ENCODE data around the gene EWSR1.

The EWSR1 gene

DNA sequence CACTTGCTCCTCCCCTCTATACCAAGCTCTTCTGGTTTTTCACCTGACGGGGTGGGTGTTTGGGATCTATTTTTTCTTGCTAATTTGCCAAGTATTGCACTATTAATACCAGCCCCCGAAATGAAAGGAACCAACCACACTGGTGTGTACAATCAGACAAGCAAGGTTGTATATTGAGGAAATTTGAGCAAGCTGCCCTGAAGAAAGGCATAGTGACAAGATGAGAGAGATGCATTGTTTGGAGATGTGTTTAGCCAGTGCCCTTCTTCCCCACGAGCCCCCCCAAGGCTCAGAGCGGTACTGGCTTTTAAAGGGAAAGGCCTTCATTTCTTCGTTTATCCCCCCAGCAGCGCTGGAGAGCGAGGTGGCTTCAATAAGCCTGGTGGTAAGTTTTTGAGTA lies 23.1 kb downstream of the EWSR1 start:
- FAIRE-seq, result no peak
- TF ChIP-seq, protein P1, sequence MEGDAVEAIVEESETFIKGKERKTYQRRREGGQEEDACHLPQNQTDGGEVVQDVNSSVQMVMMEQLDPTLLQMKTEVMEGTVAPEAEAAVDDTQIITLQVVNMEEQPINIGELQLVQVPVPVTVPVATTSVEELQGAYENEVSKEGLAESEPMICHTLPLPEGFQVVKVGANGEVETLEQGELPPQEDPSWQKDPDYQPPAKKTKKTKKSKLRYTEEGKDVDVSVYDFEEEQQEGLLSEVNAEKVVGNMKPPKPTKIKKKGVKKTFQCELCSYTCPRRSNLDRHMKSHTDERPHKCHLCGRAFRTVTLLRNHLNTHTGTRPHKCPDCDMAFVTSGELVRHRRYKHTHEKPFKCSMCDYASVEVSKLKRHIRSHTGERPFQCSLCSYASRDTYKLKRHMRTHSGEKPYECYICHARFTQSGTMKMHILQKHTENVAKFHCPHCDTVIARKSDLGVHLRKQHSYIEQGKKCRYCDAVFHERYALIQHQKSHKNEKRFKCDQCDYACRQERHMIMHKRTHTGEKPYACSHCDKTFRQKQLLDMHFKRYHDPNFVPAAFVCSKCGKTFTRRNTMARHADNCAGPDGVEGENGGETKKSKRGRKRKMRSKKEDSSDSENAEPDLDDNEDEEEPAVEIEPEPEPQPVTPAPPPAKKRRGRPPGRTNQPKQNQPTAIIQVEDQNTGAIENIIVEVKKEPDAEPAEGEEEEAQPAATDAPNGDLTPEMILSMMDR (IDR thresholded peaks at IDR 0.05; ENCODE audit: insufficient read depth, missing control alignments), result no peak
- DNase-seq (ENCODE audit: insufficient read length, low spot score), result no peak

DNA sequence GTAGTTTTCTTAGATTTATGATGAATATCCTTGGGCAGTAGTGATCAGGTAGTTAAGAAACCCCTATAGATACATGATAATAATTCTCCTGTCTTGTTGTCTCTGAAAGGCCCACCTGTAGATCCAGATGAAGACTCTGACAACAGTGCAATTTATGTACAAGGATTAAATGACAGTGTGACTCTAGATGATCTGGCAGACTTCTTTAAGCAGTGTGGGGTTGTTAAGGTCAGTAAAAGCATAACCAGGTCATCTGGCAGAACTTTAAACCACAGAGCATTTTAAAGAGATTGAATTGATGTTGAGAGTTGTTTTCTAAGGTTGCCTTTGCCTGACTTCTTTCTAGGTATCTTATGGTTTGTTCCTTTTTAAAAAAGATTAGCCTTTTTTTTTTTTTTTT lies 24.3 kb downstream of the EWSR1 start:
- no peak for DNase-seq (ENCODE audit: insufficient read length, low spot score)

DNA sequence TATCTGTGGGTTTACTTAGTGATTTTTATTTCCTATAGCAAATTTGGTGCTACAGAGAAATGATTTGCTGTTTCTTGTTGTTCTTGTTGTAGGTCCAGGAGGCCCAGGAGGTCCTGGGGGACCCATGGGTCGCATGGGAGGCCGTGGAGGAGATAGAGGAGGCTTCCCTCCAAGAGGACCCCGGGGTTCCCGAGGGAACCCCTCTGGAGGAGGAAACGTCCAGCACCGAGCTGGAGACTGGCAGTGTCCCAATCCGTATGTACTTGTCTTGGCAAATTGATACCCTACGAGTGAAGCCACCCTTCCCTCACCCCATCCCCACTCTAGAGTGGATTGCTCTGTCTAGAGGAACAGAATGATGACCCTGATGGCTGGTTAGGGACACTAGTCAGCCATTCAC lies 30.6 kb downstream of the EWSR1 start:
- DNase-seq (ENCODE audit: insufficient read length, low spot score) (no peak), FAIRE-seq (no peak)
- TF ChIP-seq, protein P1 (IDR thresholded peaks at IDR 0.05; ENCODE audit: insufficient read depth, missing control alignments), result no peak

More for the DNA sequence above, 24.3 kb downstream of the EWSR1 start:
- TF ChIP-seq, protein P1 (IDR thresholded peaks at IDR 0.05; ENCODE audit: insufficient read depth, missing control alignments), result no peak
- FAIRE-seq, result no peak

DNA sequence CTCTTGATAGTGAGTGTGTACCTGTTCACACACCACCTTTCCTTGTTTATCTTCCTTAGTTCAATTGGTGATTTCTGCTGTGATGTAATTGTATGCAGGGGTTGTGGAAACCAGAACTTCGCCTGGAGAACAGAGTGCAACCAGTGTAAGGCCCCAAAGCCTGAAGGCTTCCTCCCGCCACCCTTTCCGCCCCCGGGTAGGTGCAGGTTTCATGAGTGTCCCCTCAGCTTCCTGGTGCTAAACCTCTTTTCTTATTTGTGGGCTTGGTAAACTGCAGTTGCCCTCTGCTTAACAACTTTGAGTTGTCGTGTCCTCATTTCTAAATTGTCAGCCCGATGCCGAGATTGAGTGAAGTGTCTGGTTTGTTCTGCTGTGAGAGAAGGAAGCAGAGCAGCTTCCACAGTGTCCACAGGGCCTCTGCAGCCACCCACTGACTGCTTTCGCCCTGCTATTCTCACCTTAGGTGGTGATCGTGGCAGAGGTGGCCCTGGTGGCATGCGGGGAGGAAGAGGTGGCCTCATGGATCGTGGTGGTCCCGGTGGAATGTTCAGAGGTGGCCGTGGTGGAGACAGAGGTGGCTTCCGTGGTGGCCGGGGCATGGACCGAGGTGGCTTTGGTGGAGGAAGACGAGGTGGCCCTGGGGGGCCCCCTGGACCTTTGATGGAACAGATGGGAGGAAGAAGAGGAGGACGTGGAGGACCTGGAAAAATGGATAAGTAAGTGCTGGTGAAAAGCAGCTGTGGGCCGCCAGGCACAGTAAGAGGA lies 31.2 kb downstream of the EWSR1 start:
- FAIRE-seq, result no peak
- TF ChIP-seq, protein P1 (IDR thresholded peaks at IDR 0.05; ENCODE audit: insufficient read depth, missing control alignments), result no peak
- no peak for DNase-seq (ENCODE audit: insufficient read length, low spot score)

DNA sequence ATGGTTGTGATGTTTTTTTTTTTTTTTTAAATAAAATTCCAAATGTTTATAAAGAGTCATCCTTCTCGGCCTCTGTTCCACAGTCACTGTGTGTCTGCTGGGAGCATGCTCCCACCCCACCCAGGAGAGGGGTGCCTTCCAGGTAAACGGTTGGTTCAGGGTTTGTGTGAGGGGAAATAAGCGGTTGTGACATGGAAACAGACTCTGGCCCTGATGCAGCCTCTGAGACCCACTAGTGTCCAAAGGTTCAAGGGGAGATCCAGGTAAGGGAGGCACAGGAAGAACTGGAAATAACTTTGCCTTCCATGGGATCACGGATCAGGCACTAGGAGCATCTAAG lies 32.4 kb downstream of the EWSR1 start:
- TF ChIP-seq, protein P1 (IDR thresholded peaks at IDR 0.05; ENCODE audit: insufficient read depth, missing control alignments), result no peak
- no peak for DNase-seq (ENCODE audit: insufficient read length, low spot score)
- no peak for FAIRE-seq

DNA sequence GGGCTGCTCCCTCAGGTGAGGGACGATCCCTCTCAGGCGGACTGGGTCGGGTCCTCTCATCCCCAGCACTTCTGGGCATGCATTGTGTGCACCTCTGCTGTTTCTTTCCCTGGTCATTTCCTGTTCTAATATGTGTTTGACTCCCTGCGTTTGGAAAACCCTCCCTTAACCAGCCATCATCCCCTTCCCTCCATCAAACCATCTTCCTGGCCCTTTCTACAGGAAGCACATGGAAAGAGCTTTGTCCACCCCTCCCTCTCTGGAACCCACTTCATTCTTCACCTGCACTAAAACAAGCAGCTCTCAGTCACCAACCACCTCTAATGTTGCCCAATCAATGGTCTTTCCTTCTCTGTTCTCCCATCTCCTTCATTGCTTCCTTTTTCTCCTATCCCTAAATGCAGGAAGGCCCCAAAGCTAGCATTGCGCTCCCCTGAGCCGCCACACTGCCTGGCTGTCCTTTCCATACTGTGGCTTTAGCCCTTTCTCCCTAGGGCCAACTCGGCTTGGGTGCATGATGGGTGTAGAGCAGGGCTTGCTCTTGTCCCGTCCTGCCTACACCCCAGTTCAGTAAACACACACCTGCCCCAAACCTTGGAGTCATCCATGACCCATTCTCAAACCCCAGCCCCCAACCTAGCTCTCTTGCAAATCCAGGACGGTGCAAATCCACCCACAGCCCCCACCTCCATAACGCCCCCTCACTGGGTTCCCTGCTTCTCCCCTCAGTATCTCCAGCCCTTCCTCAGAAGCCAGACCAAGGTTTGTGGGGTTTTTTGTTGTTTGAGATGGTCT lies 32.9 kb downstream of the EWSR1 start:
- no peak for DNase-seq (ENCODE audit: insufficient read length, low spot score)
- TF ChIP-seq, protein P1 (IDR thresholded peaks at IDR 0.05; ENCODE audit: insufficient read depth, missing control alignments), result no peak
- no peak for FAIRE-seq

Measured in D721Med (cell line).